Spleen (tissue), 11 donors: ENCODE results near the gene KIF20A. TPM values are rescaled to one million over a fixed set of nuclear protein-coding genes. Genes with fewer than 3 reads are reported as not detected.
"Not testable (repeated sequence)": the region's sequence is repeated elsewhere in the genome, so short reads cannot be mapped to it uniquely, and the experiment has no call there.

ENCODE experiments used
- DNase-seq: peaks from one replicate; pipeline ENCODE4 v3.0.0-alpha.2; 2020
- H3K27ac ChIP-seq, 8 donors: fragments of 200-600 bp; sonication (generic) in 7 of 8; 1 replicate in 4 of 8; 2 replicates in 4 of 8; pipeline versions ENCODE4 v1.5.0 to v1.8.0; 2016 to 2021; ENCODE audit warnings: inconsistent platforms in 4 of 8, mild to moderate bottlenecking in 4 of 8, moderate library complexity in 1 of 8
- H3K27me3 ChIP-seq, 7 donors: fragments of 200-600 bp; sonication (generic) in 6 of 7; replicated peaks in 1 of 7; 1 replicate in 4 of 7; 2 replicates in 3 of 7; pipeline versions ENCODE4 v1.5.0 to v1.8.0; 2016 to 2021; ENCODE audit warnings: inconsistent platforms in 3 of 7, mild to moderate bottlenecking in 1 of 7
- H3K36me3 ChIP-seq, 6 donors: fragments of 200-600 bp; sonication (generic) in 5 of 6; 1 replicate in 4 of 6; 2 replicates in 2 of 6; pipeline versions ENCODE4 v1.5.0 to v1.8.0; 2016 to 2021; ENCODE audit warnings: inconsistent platforms in 2 of 6
- H3K4me1 ChIP-seq, 6 donors: fragments of 200-600 bp; sonication (generic) in 5 of 6; 1 replicate in 3 of 6; 2 replicates in 3 of 6; pipeline versions ENCODE4 v1.5.0 to v1.8.0; 2016 to 2021; ENCODE audit warnings: inconsistent platforms in 3 of 6
- H3K4me3 ChIP-seq, 8 donors: fragments of 200-600 bp; sonication (generic) in 7 of 8; 1 replicate in 4 of 8; 2 replicates in 4 of 8; pipeline versions ENCODE4 v1.5.0 to v1.8.0; 2016 to 2021; ENCODE audit warnings: inconsistent platforms in 4 of 8, mild to moderate bottlenecking in 4 of 8, moderate library complexity in 2 of 8
- H3K9me3 ChIP-seq, 8 donors: fragments of 200-600 bp; sonication (generic) in 7 of 8; 1 replicate in 4 of 8; 2 replicates in 4 of 8; pipeline versions ENCODE4 v1.5.0 to v1.8.0; 2016 to 2021; ENCODE audit warnings: inconsistent platforms in 4 of 8
- POLR2A ChIP-seq, 3 donors: fragments of 450-650 bp; IDR thresholded peaks; one replicate each; pipeline ENCODE4 v1.5.1; 2017; ENCODE audit warnings: antibody characterized with exemption in 3 of 3, mild to moderate bottlenecking in 1 of 3
- POLR2AphosphoS5 ChIP-seq, 3 donors: sonication (generic); formaldehyde crosslinking; IDR thresholded peaks; one replicate each; pipeline ENCODE4 v1.5.1; 2017; ENCODE audit warnings: antibody characterized with exemption in 3 of 3
- WGBS, 5 donors: extraction: QIAGEN DNeasy Blood & Tissue Kit in 3 of 5; methylation state at CpG; one replicate each; pipeline versions ENCODE4 v1.1.5 to v1.1.7; 2013 to 2018; 5-methylcytosine and 5-hydroxymethylcytosine counted together
- intact Hi-C: fragments of 100-400 bp; cut with DNase I; formaldehyde crosslinking; loops from one replicate; pipeline ENCODE4 v1.15.0; 2023; ENCODE audit warnings: low total_unique reads
- polyA plus RNA-seq, 3 donors: library from polyadenylated mRNA; stranded (reverse); fragments of 200-250 nt; gene quantifications; one replicate each; pipeline ENCODE4 v1.2.1, GENCODE V29; 2013
- total RNA-seq, 7 donors: library from RNA; depleted of rRNA in 3 of 7; stranded (reverse); fragments of >200 nt in 3 of 7; fragmentation: NEBNext Ultra II Directional in 4 of 7; extraction: Animal tissue kit (Norgen Biotek cat#: 25700) in 4 of 7; gene quantifications; one replicate each; pipeline versions ENCODE4 v1.1.0 to v1.2.1, GENCODE V29; 2016 to 2021
- TF ChIP-seq, protein P1 (sequence below), 11 experiments: fragments of 200-600 bp in 7 of 11; fragments of 450-650 bp in 4 of 11; sonication (generic) in 4 of 11; IDR thresholded peaks in 8 of 11; conservative IDR thresholded peaks in 3 of 11; 1 replicate in 7 of 11; 2 replicates in 4 of 11; pipeline versions ENCODE4 v1.4.0 to v1.8.0; 2016 to 2021; ENCODE audit warnings: antibody characterized with exemption in 11 of 11, inconsistent platforms in 4 of 11, mild to moderate bottlenecking in 1 of 11
- donor health status: healthy with polysubstance abuse.
- donor health status: DM: no; HTN: no; CAD: no; lungs with moderate emphysema.
- donor health status: DM: no; HTN: no; CAD: no.
- donor health status: Bipolar disorder and iron deficiency.
- donor health status: healthy.
- donor health status: DM: no; HTN: no; CAD: no.
- donor health status: DM: yes; HTN: yes; CAD: no.

Gene KIF20A
- total and polyA plus RNA-seq, 10 donors: 0.83 to 5.9 (median 3.1) TPM

DNA sequence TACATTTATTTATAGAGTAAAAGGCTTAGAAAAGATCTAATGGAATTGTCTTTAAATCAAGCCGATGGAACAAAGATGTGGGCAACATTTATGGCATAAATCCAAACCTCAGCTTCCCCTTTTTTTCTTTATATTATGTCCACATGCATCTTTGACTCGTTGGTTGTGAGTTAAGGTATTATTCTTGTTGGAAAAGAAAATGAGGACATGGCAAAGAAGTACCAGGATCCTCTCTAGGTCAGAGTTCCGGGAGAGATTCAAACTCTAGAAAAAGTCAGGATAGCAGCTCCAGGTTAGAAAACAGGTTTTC lies 39.2 kb upstream of the KIF20A start:
- Histone ChIP-seq H3K9me3 (no peaks in the 10 kb centered on the region), H3K4me1 (peaks cover 0 to 14% (median 5%) of the 10 kb centered on the region in 6 donors), H3K4me3 (peak overlapping the region in 3 of 8 donors; percentile 24 to 68 (median 47)), H3K36me3 (no peaks in the 10 kb centered on the region), H3K27ac (no peak overlapping the region), H3K27me3 (peaks cover 0 to 29% (median 0%) of the 10 kb centered on the region in 7 donors)
- no peak for DNase-seq
- intact Hi-C loops: loop anchor here (10.0 kb wide), 1 partner anchor 365 kb away; no protein-coding TSS in a partner anchor
- TF ChIP-seq, protein P1, sequence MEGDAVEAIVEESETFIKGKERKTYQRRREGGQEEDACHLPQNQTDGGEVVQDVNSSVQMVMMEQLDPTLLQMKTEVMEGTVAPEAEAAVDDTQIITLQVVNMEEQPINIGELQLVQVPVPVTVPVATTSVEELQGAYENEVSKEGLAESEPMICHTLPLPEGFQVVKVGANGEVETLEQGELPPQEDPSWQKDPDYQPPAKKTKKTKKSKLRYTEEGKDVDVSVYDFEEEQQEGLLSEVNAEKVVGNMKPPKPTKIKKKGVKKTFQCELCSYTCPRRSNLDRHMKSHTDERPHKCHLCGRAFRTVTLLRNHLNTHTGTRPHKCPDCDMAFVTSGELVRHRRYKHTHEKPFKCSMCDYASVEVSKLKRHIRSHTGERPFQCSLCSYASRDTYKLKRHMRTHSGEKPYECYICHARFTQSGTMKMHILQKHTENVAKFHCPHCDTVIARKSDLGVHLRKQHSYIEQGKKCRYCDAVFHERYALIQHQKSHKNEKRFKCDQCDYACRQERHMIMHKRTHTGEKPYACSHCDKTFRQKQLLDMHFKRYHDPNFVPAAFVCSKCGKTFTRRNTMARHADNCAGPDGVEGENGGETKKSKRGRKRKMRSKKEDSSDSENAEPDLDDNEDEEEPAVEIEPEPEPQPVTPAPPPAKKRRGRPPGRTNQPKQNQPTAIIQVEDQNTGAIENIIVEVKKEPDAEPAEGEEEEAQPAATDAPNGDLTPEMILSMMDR (IDR thresholded peaks at IDR 0.05 in 8 of 11, conservative IDR thresholded peaks at IDR 0.05 in 3 of 11): no peak
- TF ChIP-seq POLR2AphosphoS5 (IDR thresholded peaks at IDR 0.05) (no peak), POLR2A (IDR thresholded peaks at IDR 0.05) (no peak)
- WGBS, 5 donors: 36 to 42% (median 36%) methylated on average over 3 of the region's 3 CpGs

DNA sequence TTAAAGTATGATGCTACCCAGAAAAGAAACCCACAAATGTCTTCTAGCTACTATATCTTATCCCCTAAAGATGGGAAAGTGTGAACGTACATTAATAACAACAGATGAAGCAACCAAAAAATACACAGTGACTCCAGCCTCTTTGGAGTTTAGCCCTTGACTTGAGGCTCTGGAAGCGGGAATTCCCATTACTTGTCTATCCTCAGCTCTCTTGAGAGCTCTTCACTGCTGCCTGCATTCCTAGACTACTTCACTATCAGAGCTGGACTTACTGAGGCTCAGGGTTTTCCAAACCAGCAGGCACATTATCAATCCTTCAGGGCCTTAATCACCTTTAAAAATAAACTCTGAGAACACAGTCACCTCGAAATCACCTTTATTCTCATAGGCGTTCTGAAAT lies 38.6 kb upstream of the KIF20A start:
- whole genome bisulfite sequencing, 5 donors: 77 to 85% (median 77%) methylated on average over 4 of the region's 4 CpGs

DNA sequence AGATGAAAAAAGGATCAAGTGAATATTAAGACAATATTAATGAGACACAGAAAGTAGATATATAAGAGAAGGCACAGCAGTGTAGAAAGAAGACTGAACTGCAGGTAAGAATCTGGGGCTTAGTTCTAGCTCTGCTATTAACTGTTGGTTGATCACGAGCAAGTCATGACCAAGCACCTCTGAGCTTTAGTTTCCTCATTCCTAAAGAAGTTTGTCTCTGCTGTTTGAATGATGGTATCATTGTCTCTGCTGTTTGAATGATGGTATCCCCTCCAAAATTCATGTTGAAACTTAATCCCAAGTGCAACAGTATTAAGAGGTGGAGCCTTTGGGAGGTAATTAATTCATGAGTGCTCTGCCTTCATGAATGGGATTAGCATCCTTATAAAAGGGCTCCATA lies 37.2 kb upstream of the KIF20A start:
- WGBS, 5 donors: 52 to 75% (median 60%) methylated on average over 1 of the region's 1 CpG
- Histone ChIP-seq H3K4me3 (no peak overlapping the region), H3K9me3 (no peaks in the 10 kb centered on the region), H3K27ac (no peak overlapping the region), H3K27me3 (peaks cover 0 to 26% (median 0%) of the 10 kb centered on the region in 7 donors), H3K36me3 (no peaks in the 10 kb centered on the region), H3K4me1 (peaks cover 0 to 14% (median 5%) of the 10 kb centered on the region in 6 donors)
- intact Hi-C loops: no loop called here
- no peak for DNase-seq
- TF ChIP-seq, protein P1 (IDR thresholded peaks at IDR 0.05 in 8 of 11, conservative IDR thresholded peaks at IDR 0.05 in 3 of 11): no peak
- TF ChIP-seq POLR2A (IDR thresholded peaks at IDR 0.05) (no peak), POLR2AphosphoS5 (IDR thresholded peaks at IDR 0.05) (no peak)

More for the DNA sequence above, 38.6 kb upstream of the KIF20A start:
- H3K36me3 ChIP-seq: no peaks in the 10 kb centered on the region
- no peaks in the 10 kb centered on the region for H3K9me3 ChIP-seq
- H3K4me1 ChIP-seq: peaks cover 0 to 14% (median 5%) of the 10 kb centered on the region in 6 donors
- H3K27me3 ChIP-seq: peaks cover 0 to 29% (median 0%) of the 10 kb centered on the region in 7 donors
- TF ChIP-seq POLR2AphosphoS5 (IDR thresholded peaks at IDR 0.05): no peak
- TF ChIP-seq, protein P1 (IDR thresholded peaks at IDR 0.05 in 8 of 11, conservative IDR thresholded peaks at IDR 0.05 in 3 of 11): no peak
- no peak for TF ChIP-seq POLR2A (IDR thresholded peaks at IDR 0.05)
- H3K4me3 ChIP-seq: no peak overlapping the region
- intact Hi-C loops: no loop called here
- no peak overlapping the region for H3K27ac ChIP-seq
- DNase-seq: no peak

DNA sequence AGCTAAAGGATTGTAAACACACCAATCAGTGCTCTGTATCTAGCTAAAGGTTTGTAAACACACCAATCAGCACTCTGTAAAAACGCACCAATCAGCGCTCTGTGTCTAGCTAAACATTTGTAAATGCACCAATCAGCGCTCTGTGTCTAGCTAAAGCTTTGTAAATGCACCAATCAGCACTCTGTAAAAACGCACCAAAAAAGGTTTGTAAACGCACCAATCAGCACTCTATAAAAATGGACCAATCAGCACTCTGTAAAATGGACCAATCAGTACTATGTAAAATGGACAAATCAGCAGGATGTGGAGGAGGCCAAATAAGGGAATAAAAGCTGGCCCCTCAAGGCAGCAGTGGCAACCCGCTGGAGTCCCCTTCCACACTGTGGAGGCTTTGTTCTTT lies 35.3 kb upstream of the KIF20A start:
- intact Hi-C loops, H3K4me3 ChIP-seq, H3K9me3 ChIP-seq, DNase-seq, H3K27ac ChIP-seq, H3K36me3 ChIP-seq: not testable (repeated sequence)
- peaks cover 0 to 13% (median 4%) of the 10 kb centered on the region in 6 donors for H3K4me1 ChIP-seq
- WGBS, 5 donors: 89 to 93% (median 91%) methylated on average over 6 of the region's 6 CpGs
- H3K27me3 ChIP-seq: peaks cover 0 to 12% (median 0%) of the 10 kb centered on the region in 7 donors

DNA sequence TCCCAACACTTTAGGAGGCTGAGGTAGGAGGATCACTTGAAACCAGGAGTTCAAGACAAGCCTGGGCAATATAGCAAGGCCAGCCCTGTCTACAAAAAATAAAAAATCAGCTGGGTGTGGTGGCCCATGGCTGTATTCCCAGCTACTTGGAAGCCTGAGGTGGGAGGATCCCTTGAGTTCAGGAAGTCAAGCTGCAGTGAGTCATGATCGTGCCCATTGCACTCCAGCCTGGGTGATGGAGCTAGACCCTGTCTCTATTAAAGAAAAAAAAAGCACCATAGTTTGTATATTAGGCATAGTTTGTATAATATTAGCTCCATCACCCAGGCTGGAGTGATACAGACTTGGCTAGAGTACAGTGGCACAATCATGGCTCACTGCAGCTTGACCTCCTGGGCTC lies 30.1 kb upstream of the KIF20A start:
- Histone ChIP-seq H3K9me3 (no peaks in the 10 kb centered on the region), H3K27ac (no peak overlapping the region), H3K27me3 (no peaks in the 10 kb centered on the region), H3K4me3 (no peak overlapping the region), H3K4me1 (no peaks in the 10 kb centered on the region), H3K36me3 (no peaks in the 10 kb centered on the region)
- DNase-seq: no peak
- intact Hi-C loops: no loop called here
- TF ChIP-seq POLR2AphosphoS5 (IDR thresholded peaks at IDR 0.05): no peak
- TF ChIP-seq POLR2A (IDR thresholded peaks at IDR 0.05): no peak
- TF ChIP-seq, protein P1 (IDR thresholded peaks at IDR 0.05 in 8 of 11, conservative IDR thresholded peaks at IDR 0.05 in 3 of 11): no peak
- WGBS, 5 donors: 35 to 60% (median 50%) methylated on average over 1 of the region's 1 CpG
